ENCODE measurements around the gene SSBP2.

SSBP2 gene

GRCh38 chr5:81729276-81729675 is 21.6 kb downstream of the SSBP2 start:
- no peak overlapping the region for H3K27ac ChIP-seq (replicated peaks)
- no peak for DNase-seq (ENCODE audit: low read depth in 1 of 2, low spot score in 1 of 2)
- H3K27me3 ChIP-seq (ENCODE audit: insufficient read depth, poor library complexity, severe bottlenecking) = no peaks in the 10 kb centered on the region
- TF ChIP-seq REST (IDR thresholded peaks at IDR 0.05; ENCODE audit: insufficient replicate concordance, low read depth) = no peak
- no peak for TF ChIP-seq SPI1 (IDR thresholded peaks at IDR 0.05; ENCODE audit: borderline replicate concordance, low read depth)
- TF ChIP-seq POLR2AphosphoS5 (IDR thresholded peaks at IDR 0.05; ENCODE audit: low read depth) = no peak
- TF ChIP-seq CTCF (IDR thresholded peaks at IDR 0.05; ENCODE audit: insufficient read depth, low read length) = no peak
- TF ChIP-seq GABPA (IDR thresholded peaks at IDR 0.05; ENCODE audit: low read depth) = no peak
- no peak overlapping the region for H3K4me3 ChIP-seq (replicated peaks; ENCODE audit: insufficient read depth, low read length)

GRCh38 chr5:81728301-81728700 is 22.6 kb downstream of the SSBP2 start:
- Histone ChIP-seq H3K4me3 (replicated peaks; ENCODE audit: insufficient read depth, low read length) (no peak overlapping the region), H3K27me3 (ENCODE audit: insufficient read depth, poor library complexity, severe bottlenecking) (no peaks in the 10 kb centered on the region), H3K27ac (replicated peaks) (no peak overlapping the region)
- no peak for DNase-seq (ENCODE audit: low read depth in 1 of 2, low spot score in 1 of 2)
- TF ChIP-seq CTCF (IDR thresholded peaks at IDR 0.05; ENCODE audit: insufficient read depth, low read length) (no peak), GABPA (IDR thresholded peaks at IDR 0.05; ENCODE audit: low read depth) (no peak), POLR2AphosphoS5 (IDR thresholded peaks at IDR 0.05; ENCODE audit: low read depth) (no peak), SPI1 (IDR thresholded peaks at IDR 0.05; ENCODE audit: borderline replicate concordance, low read depth) (no peak), REST (IDR thresholded peaks at IDR 0.05; ENCODE audit: insufficient replicate concordance, low read depth) (no peak)

- Histone ChIP-seq H3K27ac (replicated peaks) (no peak overlapping the region), H3K27me3 (ENCODE audit: insufficient read depth, poor library complexity, severe bottlenecking) (no peaks in the 10 kb centered on the region), H3K4me3 (replicated peaks; ENCODE audit: insufficient read depth, low read length) (no peak overlapping the region)
- TF ChIP-seq CTCF (IDR thresholded peaks at IDR 0.05; ENCODE audit: insufficient read depth, low read length) = no peak
- TF ChIP-seq SPI1 (IDR thresholded peaks at IDR 0.05; ENCODE audit: borderline replicate concordance, low read depth) = no peak
- no peak for TF ChIP-seq GABPA (IDR thresholded peaks at IDR 0.05; ENCODE audit: low read depth)
- no peak for TF ChIP-seq POLR2AphosphoS5 (IDR thresholded peaks at IDR 0.05; ENCODE audit: low read depth)
- TF ChIP-seq REST (IDR thresholded peaks at IDR 0.05; ENCODE audit: insufficient replicate concordance, low read depth) = no peak
- DNase-seq (ENCODE audit: low read depth in 1 of 2, low spot score in 1 of 2) = no peak
Measured at GRCh38 chr5:81726297-81726696, 24.6 kb downstream of the SSBP2 start.

Measured in HL-60 (cell line).